NCI-H2171 treated with DMSO at 0.1 percent for 48 hours (cell line): ENCODE measurements around the gene IPO4.

ENCODE experiments used
- DNase-seq: peaks from one replicate; lab custom pipeline; 2025; lab: John Stamatoyannopoulos, UW

IPO4 gene

GRCh38 chr14:24149302-24149969 is 39.2 kb downstream of the IPO4 start:
- DNase-seq = no peak

DNA sequence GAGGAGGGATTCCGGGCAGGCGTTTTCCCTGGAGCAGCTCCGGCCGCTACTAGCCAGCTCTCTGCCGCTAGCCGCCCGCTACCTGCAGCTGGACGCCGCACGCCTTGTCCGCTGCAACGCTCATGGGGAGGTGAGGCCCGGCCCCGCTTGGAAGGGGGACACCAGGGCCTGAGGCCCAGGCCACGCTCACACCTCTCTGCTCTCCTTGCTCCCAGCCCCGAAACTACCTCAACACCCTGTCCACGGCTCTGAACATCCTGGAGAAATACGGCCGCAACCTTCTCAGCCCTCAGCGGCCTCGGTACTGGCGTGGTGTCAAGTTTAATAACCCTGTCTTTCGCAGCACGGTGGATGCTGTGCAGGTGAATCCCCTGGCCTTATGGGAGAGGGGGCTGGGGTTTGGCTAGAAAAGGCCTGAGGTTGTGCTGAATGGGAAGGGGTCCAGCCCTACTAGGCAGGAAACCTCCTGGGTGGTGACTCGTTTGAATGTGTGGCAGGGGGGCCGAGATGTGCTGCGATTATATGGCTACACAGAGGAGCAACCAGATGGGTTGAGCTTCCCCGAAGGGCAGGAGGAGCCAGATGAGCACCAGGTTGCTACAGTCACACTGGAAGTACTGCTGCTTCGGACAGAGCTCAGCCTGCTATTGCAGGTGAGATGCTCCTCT is 40.7 kb downstream of the IPO4 start:
- DNase-seq = no peak

DNA sequence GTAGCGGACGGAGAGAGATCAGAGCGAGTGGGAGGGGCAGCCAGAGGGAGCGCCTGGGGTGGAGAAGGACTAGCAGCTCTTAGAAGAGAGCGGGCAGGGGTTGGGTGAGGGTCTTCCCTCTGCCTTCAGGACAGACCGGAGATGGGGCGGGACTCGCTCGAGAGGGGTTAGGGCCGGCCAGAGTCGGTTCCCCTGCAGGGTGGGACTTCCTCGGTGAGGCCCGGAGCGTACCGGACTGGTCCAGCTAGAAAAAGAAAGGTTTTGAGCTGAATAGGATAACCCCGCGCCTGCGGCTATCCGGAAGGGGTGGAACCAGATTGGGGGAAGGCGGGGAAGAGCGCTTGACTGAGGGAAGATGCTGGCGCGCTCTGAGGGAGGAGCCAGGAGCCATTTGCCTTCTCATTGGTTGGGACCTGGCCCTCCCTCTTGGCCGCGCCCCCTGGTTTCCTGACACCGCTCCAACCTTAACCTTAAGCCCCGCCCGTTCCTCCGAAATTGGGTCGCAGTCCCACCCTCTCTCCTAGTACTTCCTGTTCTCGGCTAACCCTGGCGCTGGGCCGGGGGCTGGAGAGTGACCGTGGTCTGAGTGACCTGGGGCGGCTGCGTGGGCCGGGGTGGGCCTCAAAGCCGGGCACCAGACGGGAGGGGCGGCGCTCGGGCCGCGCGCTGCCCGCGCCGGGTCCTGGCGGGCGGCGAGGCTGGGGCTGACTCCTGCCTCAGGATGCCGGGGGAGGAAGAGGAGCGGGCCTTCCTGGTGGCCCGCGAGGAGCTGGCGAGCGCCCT is 41.4 kb downstream of the IPO4 start, which contains the start of gene RNF31:
Gene RNF31, plus strand, starts transcription at position 521 of the 783 bp plus-strand sequence. Its CDS starts 201 bp downstream, at position 722.
- peak; percentile 99 for DNase-seq

- DNase-seq = peak; percentile 94
Observed at GRCh38 chr14:24146453-24146977, 42.1 kb downstream of the IPO4 start, which contains the start of gene PSME2. Gene PSME2, minus strand, starts transcription at chr14:24146610. Its CDS starts 29 bp downstream, at chr14:24146581.

DNA sequence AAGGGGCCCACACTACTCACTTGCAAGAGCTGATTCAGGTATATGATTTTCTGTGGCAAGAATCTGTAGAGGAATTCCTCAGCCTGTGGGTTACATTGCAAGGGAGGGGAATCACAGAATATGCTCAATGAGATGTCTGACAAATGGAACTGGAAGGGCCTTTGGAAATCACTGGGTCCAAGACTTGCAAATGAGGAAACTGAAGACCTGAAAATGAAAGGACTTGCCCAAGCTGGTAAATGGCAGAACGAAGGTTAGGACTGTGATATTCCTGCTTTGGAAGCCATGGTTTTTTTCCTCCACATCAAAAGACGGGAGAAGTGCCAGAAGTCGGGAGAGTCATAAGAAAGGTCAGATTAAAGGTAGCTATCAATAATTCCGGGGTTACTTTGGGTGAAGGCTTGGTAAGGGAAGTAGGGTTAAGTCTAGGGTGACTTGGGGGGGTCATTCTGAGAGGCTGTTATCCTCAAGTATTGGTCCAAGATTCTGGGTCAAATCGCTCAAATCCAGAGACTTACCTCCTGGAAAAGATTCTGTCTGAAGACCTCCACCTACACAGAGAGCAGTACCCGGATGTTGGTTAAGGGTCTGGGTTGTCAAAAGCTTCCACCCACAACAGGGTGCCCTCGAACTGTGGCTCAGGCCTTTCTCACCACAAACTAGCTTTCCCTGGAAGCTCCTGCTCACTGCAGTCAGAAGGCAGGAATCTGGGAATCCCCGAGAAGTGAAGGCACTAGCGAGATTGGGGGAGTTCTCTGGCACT is 42.7 kb downstream of the IPO4 start:
- no peak for DNase-seq

DNA sequence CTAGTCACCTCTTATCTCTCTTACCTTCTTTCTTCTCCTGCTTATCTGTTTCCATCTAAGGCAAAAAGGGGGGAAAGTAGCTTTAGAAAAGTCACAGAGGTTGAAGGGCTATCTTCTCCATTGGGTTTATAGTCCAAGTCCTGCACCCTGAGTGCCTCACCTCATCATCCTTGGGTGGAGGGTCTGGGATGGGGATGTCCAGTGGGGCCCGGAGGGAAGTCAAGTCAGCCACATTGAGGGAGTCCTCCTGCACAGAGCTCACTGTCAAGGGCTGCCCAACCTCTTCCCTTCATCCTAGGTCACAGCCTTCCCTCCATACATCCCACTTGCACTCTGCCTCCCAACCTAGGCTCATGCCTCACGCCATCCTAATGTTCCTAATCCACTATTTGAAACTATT is 43.4 kb downstream of the IPO4 start:
- no peak for DNase-seq

DNA sequence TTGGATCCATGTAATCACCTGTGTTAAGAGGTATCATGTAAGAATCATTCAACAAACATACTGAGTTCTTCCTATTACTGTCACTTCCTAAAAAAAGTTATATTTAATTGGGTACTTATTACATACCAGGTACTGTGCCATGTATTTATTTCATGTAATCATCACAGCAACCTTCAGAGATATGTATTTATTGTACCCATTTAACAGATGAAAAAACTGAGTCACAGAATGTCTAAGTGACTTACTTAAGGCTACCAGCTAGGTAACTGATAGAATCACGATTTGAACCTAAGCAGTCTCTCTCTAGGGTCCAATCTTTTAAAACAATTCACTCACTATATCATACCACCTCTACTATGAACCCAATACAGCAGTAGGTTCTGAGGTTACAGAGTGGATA is 44.2 kb downstream of the IPO4 start:
- DNase-seq = no peak

- DNase-seq = no peak
Observed at GRCh38 chr14:24143511-24143910, 45.1 kb downstream of the IPO4 start.

GRCh38 chr14:24141097-24141880 is 47.3 kb downstream of the IPO4 start, which contains the start of gene EMC9:
Gene EMC9, minus strand, starts transcription at chr14:24141591. Its CDS starts 287 bp downstream, at chr14:24141304.
- peak; percentile 100 for DNase-seq

DNA sequence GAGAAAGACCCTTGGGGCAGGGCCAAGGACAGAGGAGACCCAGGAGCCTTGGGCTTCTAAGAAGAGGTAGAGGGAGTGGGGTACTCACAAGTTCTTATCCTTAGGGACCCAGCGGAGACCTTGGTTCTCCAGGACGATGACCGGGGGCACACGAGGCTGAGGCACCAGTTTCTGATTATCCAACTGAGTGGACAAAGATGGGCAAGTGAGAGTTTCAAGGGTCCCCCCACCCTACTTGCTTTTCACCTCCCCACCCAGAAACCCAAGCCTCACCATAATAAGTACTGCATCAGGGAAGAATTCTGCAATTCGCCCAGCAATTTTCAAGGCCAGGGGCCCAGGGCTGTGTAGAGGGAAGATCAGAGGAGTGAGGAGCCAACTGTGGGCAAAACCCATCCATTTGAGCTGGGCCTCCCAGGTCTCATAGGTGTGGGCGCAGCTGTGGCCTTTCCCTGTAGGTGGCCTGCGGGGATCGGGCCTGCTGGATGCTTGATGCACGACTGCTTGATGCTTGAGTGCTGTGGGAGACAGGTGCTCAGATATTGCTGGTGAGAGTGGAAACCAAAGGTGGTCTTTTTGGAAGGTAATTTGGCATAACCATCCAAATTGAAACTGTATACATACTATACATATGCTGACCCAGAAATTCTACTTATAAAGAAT is 49.2 kb downstream of the IPO4 start:
- no peak for DNase-seq

DNA sequence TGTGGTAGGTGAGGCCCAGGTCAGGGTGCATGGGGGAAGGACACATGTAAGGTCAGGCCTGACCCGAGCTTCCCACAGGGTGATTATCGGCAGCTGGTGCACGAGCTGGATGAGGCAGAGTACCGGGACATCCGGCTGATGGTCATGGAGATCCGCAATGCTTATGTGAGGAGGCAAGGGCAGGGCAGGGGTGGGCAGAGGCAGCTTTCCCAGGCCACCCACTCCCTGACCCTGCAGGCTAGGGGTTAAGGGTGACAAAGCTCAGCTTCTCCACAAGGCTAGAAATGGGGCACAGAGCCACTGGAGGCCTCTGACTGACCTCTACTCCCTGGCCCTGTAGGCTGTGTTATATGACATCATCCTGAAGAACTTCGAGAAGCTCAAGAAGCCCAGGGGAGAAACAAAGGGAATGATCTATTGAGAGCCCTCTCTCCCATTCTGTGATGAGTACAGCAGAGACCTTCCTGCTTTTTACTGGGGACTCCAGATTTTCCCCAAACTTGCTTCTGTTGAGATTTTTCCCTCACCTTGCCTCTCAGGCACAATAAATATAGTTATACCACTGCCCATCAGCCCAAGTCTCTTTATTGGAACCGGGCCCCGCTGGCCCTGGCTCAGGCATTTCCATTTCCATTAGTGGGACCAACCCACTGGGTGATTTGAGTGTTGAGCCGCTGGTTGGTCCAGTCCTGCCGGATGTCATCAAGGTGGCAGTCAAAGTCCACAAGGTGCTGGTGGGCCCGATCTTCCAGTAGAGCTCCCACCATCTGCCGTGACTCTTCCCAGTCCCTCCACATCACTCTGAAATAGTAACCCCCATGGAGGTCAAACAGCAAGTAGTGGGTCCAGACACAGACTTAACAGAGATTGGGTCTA is 50.0 kb downstream of the IPO4 start:
- no peak for DNase-seq

DNA sequence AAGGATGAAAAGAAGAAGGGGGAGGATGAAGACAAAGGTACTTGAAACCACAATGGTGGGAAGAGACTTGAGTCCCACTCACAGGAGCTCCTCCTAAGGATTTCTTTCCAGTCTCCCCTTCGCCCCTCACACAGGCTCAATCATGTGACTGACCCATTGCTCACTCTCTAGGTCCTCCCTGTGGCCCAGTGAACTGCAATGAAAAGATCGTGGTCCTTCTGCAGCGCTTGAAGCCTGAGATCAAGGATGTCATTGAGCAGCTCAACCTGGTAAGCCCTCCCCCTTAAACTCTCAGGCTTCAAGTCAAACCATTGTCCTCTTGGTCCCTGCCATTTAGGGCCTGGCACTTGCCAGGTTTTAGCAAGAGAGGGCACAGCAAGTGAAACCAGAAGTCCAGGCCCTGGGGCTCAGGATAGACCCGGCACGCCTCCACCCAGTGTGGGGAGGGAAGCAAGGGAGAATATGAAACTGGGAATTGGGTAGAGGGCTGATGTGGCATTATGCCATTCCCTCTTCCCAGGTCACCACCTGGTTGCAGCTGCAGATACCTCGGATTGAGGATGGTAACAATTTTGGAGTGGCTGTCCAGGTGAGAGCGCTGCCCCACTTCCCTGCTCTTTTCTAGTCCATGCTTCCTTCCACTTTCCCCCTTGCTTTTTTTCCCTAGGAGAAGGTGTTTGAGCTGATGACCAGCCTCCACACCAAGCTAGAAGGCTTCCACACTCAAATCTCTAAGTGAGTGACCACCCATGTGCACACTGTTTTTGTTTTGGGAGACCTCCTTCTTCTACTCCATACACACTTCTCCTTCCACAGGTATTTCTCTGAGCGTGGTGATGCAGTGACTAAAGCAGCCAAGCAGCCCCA is 50.9 kb downstream of the IPO4 start:
- no peak for DNase-seq

GRCh38 chr14:24136684-24137528 is 51.7 kb downstream of the IPO4 start:
- DNase-seq = no peak

DNA sequence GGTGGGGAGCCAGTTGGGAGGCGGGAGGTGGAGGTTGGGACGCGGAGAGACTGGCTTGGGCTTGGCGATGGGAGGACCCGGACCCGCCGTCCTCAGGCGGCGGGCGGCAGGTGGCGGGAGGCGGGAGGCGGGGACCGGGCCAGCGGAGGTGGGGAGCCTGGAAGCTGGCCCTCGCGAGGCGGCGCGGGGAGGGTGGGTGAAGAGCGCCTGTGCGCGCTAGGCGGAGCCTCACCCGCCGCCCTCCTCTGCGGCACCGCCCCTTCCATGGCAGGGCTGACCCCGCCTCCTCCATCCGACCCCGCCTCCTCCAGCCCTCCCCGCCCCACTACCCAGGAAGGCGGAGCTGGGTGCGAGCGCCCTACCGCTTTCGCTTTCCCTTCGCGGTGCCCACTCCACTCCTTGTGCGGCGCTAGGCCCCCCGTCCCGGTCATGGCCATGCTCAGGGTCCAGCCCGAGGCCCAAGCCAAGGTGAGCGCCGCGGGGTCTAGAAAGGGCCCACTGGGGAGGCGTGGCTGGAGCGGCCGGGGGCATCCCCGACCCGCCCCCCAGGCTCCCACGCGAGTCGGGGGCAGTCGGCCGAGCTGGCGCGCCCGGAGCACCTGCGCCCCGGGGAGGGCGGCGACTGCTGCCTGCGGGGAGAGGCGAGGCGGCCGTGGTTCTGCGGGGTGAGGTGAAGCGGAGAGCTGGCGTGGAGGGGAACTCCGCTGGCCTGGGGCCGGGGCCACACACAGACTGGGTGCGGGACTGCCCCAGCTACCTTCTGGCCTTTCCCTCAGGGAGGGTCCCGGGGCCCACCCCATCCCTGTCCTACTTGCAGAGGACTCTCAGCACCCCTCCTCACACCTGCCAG is 52.6 kb downstream of the IPO4 start, which contains the start of gene PSME1:
Gene PSME1, plus strand, starts transcription at position 361 of the 850 bp plus-strand sequence. Its CDS starts 69 bp downstream, at position 430.
- DNase-seq = peak; percentile 91

GRCh38 chr14:24135584-24135833 is 53.1 kb downstream of the IPO4 start:
- DNase-seq = no peak

DNA sequence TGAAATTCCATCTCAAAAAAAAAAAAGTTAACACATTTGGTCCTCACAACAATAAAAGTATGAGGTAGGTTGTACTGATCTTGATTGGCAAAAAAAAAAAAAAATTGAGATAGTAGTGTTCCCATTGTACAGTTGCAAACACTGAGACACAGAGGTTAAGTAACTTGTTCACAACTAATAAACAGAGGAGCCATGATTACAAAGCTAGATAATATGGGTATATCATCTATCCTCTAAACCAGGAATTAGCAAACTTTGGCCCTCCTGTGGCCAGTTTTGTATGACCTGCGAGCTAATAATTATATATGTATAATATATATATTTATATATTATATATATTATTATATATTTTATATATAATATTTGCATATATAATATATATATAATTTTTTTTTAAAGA is 54.9 kb downstream of the IPO4 start:
- DNase-seq = no peak

DNA sequence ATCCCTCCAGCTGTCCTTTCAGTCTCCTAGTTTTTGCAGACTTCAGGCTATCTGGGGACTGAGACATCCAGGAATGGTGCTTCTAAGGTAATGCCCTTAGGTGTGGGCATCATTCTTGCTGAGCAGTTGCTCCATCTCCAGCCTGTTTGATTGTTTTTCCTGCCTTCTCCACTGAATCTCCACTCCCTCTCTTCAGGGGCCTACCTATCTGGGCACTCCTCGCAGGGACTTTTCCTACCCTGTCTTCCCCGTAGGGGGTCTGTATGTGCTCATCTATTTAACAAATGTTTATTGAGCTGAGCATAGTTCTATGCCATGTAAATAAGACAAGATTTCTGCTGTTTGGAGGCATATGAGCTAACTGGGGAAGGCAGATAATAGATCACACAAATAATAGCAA is 55.6 kb downstream of the IPO4 start:
- no peak for DNase-seq
